Measurements from ENCODE around the gene IMMP2L. TPM values are rescaled to one million over a fixed set of nuclear protein-coding genes. Genes with fewer than 3 reads are reported as not detected.

The IMMP2L gene
- total and polyA plus RNA-seq, 4 donors = 7.3 to 21.1 (median 12.4) TPM

GRCh38 chr7:111173528-111173927, 388.8 kb downstream of the IMMP2L start:
- no peaks in the 10 kb centered on the region for H3K27me3 ChIP-seq (ENCODE audit: control insufficient read depth in 4 of 4, insufficient read depth in 4 of 4, low read length in 3 of 4)
- H3K36me3 ChIP-seq (ENCODE audit: control insufficient read depth in 4 of 4, insufficient read depth in 3 of 4, low read depth in 1 of 4, low read length in 3 of 4) = no peaks in the 10 kb centered on the region
- no peak for DNase-seq (ENCODE audit: low spot score)
- no peak for TF ChIP-seq SP1 (IDR thresholded peaks at IDR 0.05)
- TF ChIP-seq CTCF (IDR thresholded peaks at IDR 0.05; ENCODE audit: low read depth, low read length, missing input control) = no peak
- no peak for TF ChIP-seq TAF1 (conservative IDR thresholded peaks at IDR 0.05)
- no peak for TF ChIP-seq FOXA2 (IDR thresholded peaks at IDR 0.05)
- no peak for TF ChIP-seq RAD21 (IDR thresholded peaks at IDR 0.05)
- TF ChIP-seq YY1 (IDR thresholded peaks at IDR 0.05) = no peak
- TF ChIP-seq HNF4A (conservative IDR thresholded peaks at IDR 0.05) = no peak
- no peak for TF ChIP-seq REST (IDR thresholded peaks at IDR 0.05)
- no peak for TF ChIP-seq EGR1 (IDR thresholded peaks at IDR 0.05; ENCODE audit: low read depth in 2 of 2)
- 95% methylated on average over 2 of the region's 2 CpGs for whole genome bisulfite sequencing
- no peak overlapping the region for H3K27ac ChIP-seq (ENCODE audit: low read depth in 1 of 2, low read length in 2 of 2)
- no peak overlapping the region for H3K4me3 ChIP-seq (ENCODE audit: low read depth in 1 of 3, low read length in 3 of 3)
- H3K4me1 ChIP-seq (ENCODE audit: control insufficient read depth in 4 of 4, insufficient read depth in 4 of 4, low read length in 3 of 4) = no peaks in the 10 kb centered on the region
- H3K9ac ChIP-seq (ENCODE audit: low read depth in 1 of 2, low read length in 2 of 2) = no peak overlapping the region
- no peaks in the 10 kb centered on the region for H3K9me3 ChIP-seq (ENCODE audit: control insufficient read depth in 4 of 4, low read length in 3 of 4)

- Histone ChIP-seq H3K27ac (ENCODE audit: low read depth in 1 of 2, low read length in 2 of 2) (no peak overlapping the region), H3K9ac (ENCODE audit: low read depth in 1 of 2, low read length in 2 of 2) (no peak overlapping the region), H3K27me3 (ENCODE audit: control insufficient read depth in 4 of 4, insufficient read depth in 4 of 4, low read length in 3 of 4) (no peaks in the 10 kb centered on the region), H3K36me3 (ENCODE audit: control insufficient read depth in 4 of 4, insufficient read depth in 3 of 4, low read depth in 1 of 4, low read length in 3 of 4) (no peaks in the 10 kb centered on the region), H3K4me3 (ENCODE audit: low read depth in 1 of 3, low read length in 3 of 3) (no peak overlapping the region), H3K9me3 (ENCODE audit: control insufficient read depth in 4 of 4, low read length in 3 of 4) (no peaks in the 10 kb centered on the region), H3K4me1 (ENCODE audit: control insufficient read depth in 4 of 4, insufficient read depth in 4 of 4, low read length in 3 of 4) (no peaks in the 10 kb centered on the region)
- DNase-seq (ENCODE audit: low spot score) = no peak
- 94% methylated on average over 2 of the region's 2 CpGs for WGBS
- TF ChIP-seq SP1 (IDR thresholded peaks at IDR 0.05) (no peak), CTCF (IDR thresholded peaks at IDR 0.05; ENCODE audit: low read depth, low read length, missing input control) (no peak), REST (IDR thresholded peaks at IDR 0.05) (no peak), RXRA (IDR thresholded peaks at IDR 0.05) (no peak), TAF1 (conservative IDR thresholded peaks at IDR 0.05) (no peak), YY1 (IDR thresholded peaks at IDR 0.05) (no peak)
Measured at GRCh38 chr7:111172564-111173257, 389.6 kb downstream of the IMMP2L start.

All from liver (tissue), 9 donors.